ENCODE measurements around the gene VEZF1.

Gene VEZF1

GRCh38 chr17:57935833-57936807 is 51.9 kb downstream of the VEZF1 start:
- in situ Hi-C loops (cut with MboI; ENCODE audit: low sequenced_read_pairs): no loop called here

- in situ Hi-C loops (cut with MboI; ENCODE audit: low sequenced_read_pairs): no loop called here
Measured at GRCh38 chr17:57931488-57932137, 56.4 kb downstream of the VEZF1 start.

- in situ Hi-C loops (cut with MboI; ENCODE audit: low sequenced_read_pairs): no loop called here
Measured at GRCh38 chr17:57930239-57930638, 57.8 kb downstream of the VEZF1 start.

GRCh38 chr17:57929386-57929785 is 58.7 kb downstream of the VEZF1 start:
- in situ Hi-C loops (cut with MboI; ENCODE audit: low sequenced_read_pairs): no loop called here

GRCh38 chr17:57928928-57929327 is 59.1 kb downstream of the VEZF1 start:
- in situ Hi-C loops (cut with MboI; ENCODE audit: low sequenced_read_pairs): no loop called here

- in situ Hi-C loops (cut with MboI; ENCODE audit: low sequenced_read_pairs): no loop called here
Measured at GRCh38 chr17:57927048-57927723, 60.9 kb downstream of the VEZF1 start.

GRCh38 chr17:57926723-57927047 is 61.4 kb downstream of the VEZF1 start:
- in situ Hi-C loops (cut with MboI; ENCODE audit: low sequenced_read_pairs): no loop called here

- in situ Hi-C loops (cut with MboI; ENCODE audit: low sequenced_read_pairs): no loop called here
Measured at GRCh38 chr17:57925361-57925990, 62.6 kb downstream of the VEZF1 start.

- in situ Hi-C loops (cut with MboI; ENCODE audit: low sequenced_read_pairs): no loop called here
Measured at GRCh38 chr17:57924677-57925076, 63.4 kb downstream of the VEZF1 start.
